Measurements from ENCODE around the gene TEKT5. TPM values are rescaled to one million over a fixed set of nuclear protein-coding genes. Genes with fewer than 3 reads are reported as not detected.

The TEKT5 gene
- polyA plus RNA-seq, 3 donors: 0.16 TPM; not detected in 2

DNA sequence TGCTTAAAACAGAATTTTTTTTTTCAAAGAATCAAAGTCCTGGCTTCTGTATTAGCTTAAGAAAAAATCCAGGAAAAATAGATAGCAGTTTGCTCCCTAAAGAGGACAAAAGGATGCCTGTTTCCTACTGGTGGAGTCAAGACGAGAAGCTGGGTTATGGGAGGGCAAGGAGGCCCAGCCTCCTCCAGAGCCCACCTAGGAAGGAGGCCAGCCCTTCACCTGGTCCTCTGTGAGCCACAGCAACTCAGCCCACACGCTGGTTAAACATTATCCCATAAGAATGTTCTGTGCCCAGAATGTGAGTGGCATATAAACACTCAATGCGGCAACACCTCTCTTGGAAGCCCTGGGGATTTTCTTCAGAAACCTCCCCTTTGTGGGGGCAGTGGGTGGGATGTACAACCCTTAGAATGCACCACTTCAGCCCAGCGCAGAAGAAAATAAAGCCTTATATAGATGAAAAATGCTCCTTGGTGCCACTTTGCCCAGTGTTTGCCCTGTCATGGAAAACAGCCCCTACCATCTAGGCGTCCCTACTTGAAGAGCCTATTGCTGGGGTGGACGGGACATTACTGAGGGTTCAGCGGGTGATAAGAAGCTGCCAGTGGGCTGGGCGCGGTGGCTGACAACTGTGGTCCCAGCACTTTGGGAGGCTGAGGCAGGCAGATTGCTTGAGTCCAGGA is 48.0 kb downstream of the TEKT5 start:
- Histone ChIP-seq H3K4me2 (replicated peaks; ENCODE audit: extremely low read depth, low read length, poor library complexity, severe bottlenecking) (no peak overlapping the region), H3K9ac (ENCODE audit: insufficient read depth, low read length, poor library complexity, severe bottlenecking) (no peak overlapping the region), H2AFZ (ENCODE audit: insufficient read depth, low read depth, low read length, poor library complexity, severe bottlenecking) (no peak overlapping the region), H3K27ac (ENCODE audit: low read depth in 1 of 2, low read length in 2 of 2) (no peak overlapping the region), H3K36me3 (replicated peaks in 1 of 2; ENCODE audit: control insufficient read depth in 1 of 2, insufficient read depth in 2 of 2, low read length in 2 of 2) (no peaks in the 10 kb centered on the region), H3K4me1 (ENCODE audit: control insufficient read depth in 1 of 2, insufficient read depth in 2 of 2, low read length in 2 of 2) (no peaks in the 10 kb centered on the region), H4K20me1 (ENCODE audit: insufficient read depth, low read length) (no peaks in the 10 kb centered on the region), H3K4me3 (replicated peaks in 1 of 3; ENCODE audit: low read depth in 2 of 3, low read length in 3 of 3) (no peak overlapping the region), H3K27me3 (ENCODE audit: control insufficient read depth in 2 of 2, insufficient read depth in 2 of 2, low read length in 2 of 2) (no peaks in the 10 kb centered on the region), H3K79me2 (ENCODE audit: insufficient read depth, low read length) (no peaks in the 10 kb centered on the region), H3K9me3 (replicated peaks in 1 of 2; ENCODE audit: control insufficient read depth in 1 of 2, insufficient read depth in 1 of 2, low read length in 2 of 2) (no peaks in the 10 kb centered on the region)
- no peaks in the 10 kb centered on the region for H3K4me1 Mint-ChIP-seq
- H3K4me3 Mint-ChIP-seq: no peak overlapping the region
- DNase-seq: no peak
- H3K9me3 Mint-ChIP-seq: no peaks in the 10 kb centered on the region
- no peak overlapping the region for H3K27ac Mint-ChIP-seq
- intact Hi-C loops (cut with micrococcal nuclease): loop anchor here in 1 of 2 donors (10.0 kb wide), 1 partner anchor 122 kb away; no protein-coding TSS in a partner anchor
- TF ChIP-seq, protein P1, sequence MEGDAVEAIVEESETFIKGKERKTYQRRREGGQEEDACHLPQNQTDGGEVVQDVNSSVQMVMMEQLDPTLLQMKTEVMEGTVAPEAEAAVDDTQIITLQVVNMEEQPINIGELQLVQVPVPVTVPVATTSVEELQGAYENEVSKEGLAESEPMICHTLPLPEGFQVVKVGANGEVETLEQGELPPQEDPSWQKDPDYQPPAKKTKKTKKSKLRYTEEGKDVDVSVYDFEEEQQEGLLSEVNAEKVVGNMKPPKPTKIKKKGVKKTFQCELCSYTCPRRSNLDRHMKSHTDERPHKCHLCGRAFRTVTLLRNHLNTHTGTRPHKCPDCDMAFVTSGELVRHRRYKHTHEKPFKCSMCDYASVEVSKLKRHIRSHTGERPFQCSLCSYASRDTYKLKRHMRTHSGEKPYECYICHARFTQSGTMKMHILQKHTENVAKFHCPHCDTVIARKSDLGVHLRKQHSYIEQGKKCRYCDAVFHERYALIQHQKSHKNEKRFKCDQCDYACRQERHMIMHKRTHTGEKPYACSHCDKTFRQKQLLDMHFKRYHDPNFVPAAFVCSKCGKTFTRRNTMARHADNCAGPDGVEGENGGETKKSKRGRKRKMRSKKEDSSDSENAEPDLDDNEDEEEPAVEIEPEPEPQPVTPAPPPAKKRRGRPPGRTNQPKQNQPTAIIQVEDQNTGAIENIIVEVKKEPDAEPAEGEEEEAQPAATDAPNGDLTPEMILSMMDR (IDR thresholded peaks at IDR 0.05): no peak
- H3K36me3 Mint-ChIP-seq: no peaks in the 10 kb centered on the region
- peaks cover 2 to 3% (median 3%) of the 10 kb centered on the region in 3 donors for H3K27me3 Mint-ChIP-seq (ENCODE audit: low read depth in 3 of 3)
- WGBS (ENCODE audit: insufficient coverage): 100% methylated on average over 3 of the region's 9 CpGs

DNA sequence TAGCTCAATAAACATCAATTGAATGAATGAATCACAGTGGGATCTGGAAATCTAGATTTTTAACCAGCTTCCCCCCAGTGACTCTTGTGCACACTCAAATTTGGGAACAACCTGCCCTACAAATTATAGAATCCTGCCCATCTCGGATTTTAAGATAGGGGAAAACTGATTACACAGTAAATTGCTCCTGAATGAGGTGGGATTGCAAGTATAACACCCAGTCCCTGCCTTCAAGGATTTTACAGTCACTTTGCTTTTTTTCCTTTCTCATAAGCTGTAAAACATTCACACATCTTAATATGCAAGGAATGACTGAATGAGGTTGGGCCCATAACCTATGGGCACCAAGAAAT is 48.5 kb downstream of the TEKT5 start:
- Histone ChIP-seq H3K27ac (ENCODE audit: low read depth in 1 of 2, low read length in 2 of 2) (no peak overlapping the region), H3K27me3 (ENCODE audit: control insufficient read depth in 2 of 2, insufficient read depth in 2 of 2, low read length in 2 of 2) (no peaks in the 10 kb centered on the region), H3K4me3 (replicated peaks in 1 of 3; ENCODE audit: low read depth in 2 of 3, low read length in 3 of 3) (no peak overlapping the region), H3K4me1 (ENCODE audit: control insufficient read depth in 1 of 2, insufficient read depth in 2 of 2, low read length in 2 of 2) (no peaks in the 10 kb centered on the region), H3K9me3 (replicated peaks in 1 of 2; ENCODE audit: control insufficient read depth in 1 of 2, insufficient read depth in 1 of 2, low read length in 2 of 2) (peaks cover 0 to 1% of the 10 kb centered on the region in 2 donors), H4K20me1 (ENCODE audit: insufficient read depth, low read length) (no peaks in the 10 kb centered on the region), H2AFZ (ENCODE audit: insufficient read depth, low read depth, low read length, poor library complexity, severe bottlenecking) (no peak overlapping the region), H3K79me2 (ENCODE audit: insufficient read depth, low read length) (no peaks in the 10 kb centered on the region), H3K36me3 (replicated peaks in 1 of 2; ENCODE audit: control insufficient read depth in 1 of 2, insufficient read depth in 2 of 2, low read length in 2 of 2) (no peaks in the 10 kb centered on the region), H3K4me2 (replicated peaks; ENCODE audit: extremely low read depth, low read length, poor library complexity, severe bottlenecking) (no peak overlapping the region), H3K9ac (ENCODE audit: insufficient read depth, low read length, poor library complexity, severe bottlenecking) (no peak overlapping the region)
- WGBS (ENCODE audit: insufficient coverage): 80% methylated on average over 1 of the region's 1 CpG
- no peak for DNase-seq
- intact Hi-C loops (cut with micrococcal nuclease): loop anchor here in 1 of 2 donors (10.0 kb wide), 1 partner anchor 121 kb away; no protein-coding TSS in a partner anchor
- H3K9me3 Mint-ChIP-seq: peaks cover 0 to 1% (median 0%) of the 10 kb centered on the region in 7 donors
- peaks cover 2 to 3% (median 3%) of the 10 kb centered on the region in 3 donors for H3K27me3 Mint-ChIP-seq (ENCODE audit: low read depth in 3 of 3)
- H3K4me3 Mint-ChIP-seq: no peak overlapping the region
- TF ChIP-seq, protein P1 (IDR thresholded peaks at IDR 0.05): no peak
- no peaks in the 10 kb centered on the region for H3K36me3 Mint-ChIP-seq
- H3K4me1 Mint-ChIP-seq: no peaks in the 10 kb centered on the region
- no peak overlapping the region for H3K27ac Mint-ChIP-seq
